K562 (cell line): ENCODE results near the gene RXRA. TPM values are rescaled to one million over a fixed set of nuclear protein-coding genes. Genes with fewer than 3 reads are reported as not detected.

Source experiments
- ATAC-seq: fragments of 200-7000 bp; cut with Tn5 transposase; 3 replicates; pipeline ENCODE4 v1.9.1; 2020; ENCODE audit warnings: moderate library complexity
- BruUV-seq: library from RNA; stranded (reverse); fragments of 400-500 nt; replicated peaks from 2 replicates; lab custom pipeline; 2021; lab: Mats Ljungman, UMichigan
- CTCF ChIA-PET: fragments of 300-600 bp; formaldehyde crosslinking; extraction: SDS; loops from one replicate; lab custom pipeline; 2021; ENCODE audit warnings: low intra/inter-chr PET ratio; lab: Yijun Ruan, JAX
- POLR2A ChIA-PET: fragments of 300-600, 350-650 bp; sonication (Branson Sonifier 250); formaldehyde crosslinking; extraction: SDS; loops from one replicate; lab custom pipeline; 2021; ENCODE audit warnings: antibody characterized with exemption, inconsistent platforms; lab: Yijun Ruan, JAX
- DNase-seq, 4 experiments: peaks; one replicate each; pipeline versions ENCODE4 v3.0.0 to v3.0.0-alpha.2; 2011 to 2018; ENCODE audit warnings: low spot score in 3 of 4, mixed read lengths in 3 of 4; ENCODE audit errors: extremely low read depth in 1 of 4
- FAIRE-seq: peaks from 2 replicates; lab custom pipeline; 2011; peaks lifted over from hg19 to GRCh38; lab: Jason Lieb, UNC
- H2AFZ ChIP-seq: 2 replicates; pipeline ENCODE4 v1.6.0; 2011; ENCODE audit warnings: low read depth, low read length, control low read depth, inconsistent platforms
- H3K27ac ChIP-seq: fragments of 200-600 bp; 3 replicates; pipeline ENCODE4 v1.8.0; 2011; ENCODE audit warnings: low read depth, mild to moderate bottlenecking, control low read depth, inconsistent platforms, low read length, moderate library complexity, mixed read lengths; ENCODE audit errors: extremely low read depth
- H3K27me3 ChIP-seq, 2 experiments: fragments of 300-600 bp in 1 of 2; 2 replicates in 1 of 2; 3 replicates in 1 of 2; pipeline versions ENCODE4 v1.6.0 to v1.8.0; 2011; ENCODE audit warnings: inconsistent platforms in 2 of 2, low read length in 2 of 2, mild to moderate bottlenecking in 1 of 2, mixed read lengths in 1 of 2, moderate library complexity in 1 of 2; ENCODE audit not compliant: control insufficient read depth in 2 of 2, insufficient read depth in 2 of 2
- H3K36me3 ChIP-seq: fragments of 300-600 bp; 3 replicates; pipeline ENCODE4 v1.8.0; 2011; ENCODE audit warnings: mild to moderate bottlenecking, low read length, inconsistent platforms; ENCODE audit not compliant: control insufficient read depth, insufficient read depth
- H3K4me1 ChIP-seq, 2 experiments: fragments of 200-600 bp in 1 of 2; replicated peaks in 1 of 2; 2 replicates in 1 of 2; 3 replicates in 1 of 2; pipeline versions ENCODE4 v1.5.1 to v1.8.0; 2011; ENCODE audit warnings: inconsistent platforms in 2 of 2, low read length in 2 of 2, mild to moderate bottlenecking in 1 of 2, mixed read lengths in 1 of 2, moderate library complexity in 1 of 2; ENCODE audit not compliant: control insufficient read depth in 2 of 2, insufficient read depth in 2 of 2
- H3K4me2 ChIP-seq: 2 replicates; pipeline ENCODE4 v1.6.1; 2011; ENCODE audit warnings: low read length, control low read depth, inconsistent platforms, mixed read lengths; ENCODE audit not compliant: insufficient read depth
- H3K4me3 ChIP-seq: fragments of 200-600 bp; sonication (generic), shearing (Covaris generic); 2 replicates; pipeline ENCODE4 v1.5.1; 2016; ENCODE audit warnings: control low read depth, inconsistent platforms
- H3K79me2 ChIP-seq: fragments of 200-600 bp; 3 replicates; pipeline ENCODE4 v1.8.0; 2011; ENCODE audit warnings: low read length, inconsistent platforms; ENCODE audit not compliant: control insufficient read depth, insufficient read depth
- H3K9ac ChIP-seq, 2 experiments: 2 replicates each; pipeline versions ENCODE4 v1.6.0 to v1.6.1; 2011; ENCODE audit warnings: low read depth in 2 of 2, low read length in 2 of 2, control low read depth in 1 of 2, inconsistent platforms in 1 of 2, mild to moderate bottlenecking in 1 of 2, mixed read lengths in 1 of 2; ENCODE audit not compliant: insufficient read depth in 1 of 2
- H3K9me1 ChIP-seq: one replicate; pipeline ENCODE4 v1.6.0; 2011; ENCODE audit warnings: inconsistent platforms, mild to moderate bottlenecking, low read length, moderate library complexity; ENCODE audit not compliant: control insufficient read depth, insufficient read depth
- H3K9me3 ChIP-seq: replicated peaks from 2 replicates; pipeline ENCODE4 v1.5.1; 2011; ENCODE audit warnings: low read depth, low read length, inconsistent platforms; ENCODE audit not compliant: control insufficient read depth, insufficient read depth
- H4K20me1 ChIP-seq: replicated peaks from 2 replicates; pipeline ENCODE4 v1.6.1; 2011; ENCODE audit warnings: low read length, inconsistent platforms, mixed read lengths; ENCODE audit not compliant: control insufficient read depth, insufficient read depth
- KDM2B ChIP-seq: fragments of 250-450 bp; sonication (Bioruptor Pico); IDR thresholded peaks from 2 replicates; pipeline ENCODE4 v1.8.0; 2021; ENCODE audit warnings: mild to moderate bottlenecking, moderate library complexity
- MBD1 ChIP-seq: fragments of 250-450 bp; sonication (Bioruptor Pico); IDR thresholded peaks from 2 replicates; pipeline ENCODE4 v1.8.0; 2022; ENCODE audit warnings: inconsistent platforms
- SMARCA5 ChIP-seq: fragments of 450-650 bp; IDR thresholded peaks from 2 replicates; pipeline ENCODE4 v1.6.1; 2016
- WGBS: fragments of 100-300 bp; shearing (Covaris generic); methylation state at CpG from one replicate; pipeline ENCODE4 v1.1.6; 2016; ENCODE audit warnings: low coverage, mixed read lengths; ENCODE audit not compliant: insufficient coverage; ENCODE audit errors: missing lambda C conversion rate; 5-methylcytosine and 5-hydroxymethylcytosine counted together
- in situ Hi-C: fragments of 300-500 bp; cut with MboI; formaldehyde crosslinking; loops from 4 replicates; pipeline ENCODE4 v1.15.0; 2018; ENCODE audit warnings: inconsistent platforms, mixed read lengths
- intact Hi-C: fragments of 100-400 bp; cut with micrococcal nuclease; formaldehyde crosslinking; loops from 2 replicates; pipeline ENCODE4 v1.14.2; 2022
- polyA plus RNA-seq, 8 experiments: library from polyadenylated mRNA; depleted of rRNA in 4 of 8; stranded (reverse) in 5 of 8; unstranded in 3 of 8; fragments of >200 nt; fragmentation: Nextera tagmentation in 2 of 8; fragmentation: Illumina TruSeq in 1 of 8; extraction: Ambion mirVana in 2 of 8; extraction: Trizol in 1 of 8; gene quantifications; 2 replicates each; pipeline versions ENCODE4 v1.2.1 to v1.2.3, GENCODE V29; 2011 to 2014; ENCODE audit warnings: inconsistent platforms in 1 of 8, missing spikeins in 1 of 8
- total RNA-seq, 7 experiments: library from RNA; depleted of rRNA in 6 of 7; stranded (reverse); fragments of >200 nt in 6 of 7; fragmentation: Illumina TruSeq in 2 of 7; extraction: Trizol in 2 of 7; gene quantifications; 2 replicates each; pipeline versions ENCODE4 v1.2.1 to v1.2.3, GENCODE V29; 2011 to 2021; ENCODE audit warnings: low replicate concordance in 1 of 7

The RXRA gene
- total and polyA plus RNA-seq, 9 of the 15 experiments (the other 6 are each of a cell fraction or from before 2014, with no cell fraction given): 0.35 to 23.6 (median 4.6) TPM

DNA sequence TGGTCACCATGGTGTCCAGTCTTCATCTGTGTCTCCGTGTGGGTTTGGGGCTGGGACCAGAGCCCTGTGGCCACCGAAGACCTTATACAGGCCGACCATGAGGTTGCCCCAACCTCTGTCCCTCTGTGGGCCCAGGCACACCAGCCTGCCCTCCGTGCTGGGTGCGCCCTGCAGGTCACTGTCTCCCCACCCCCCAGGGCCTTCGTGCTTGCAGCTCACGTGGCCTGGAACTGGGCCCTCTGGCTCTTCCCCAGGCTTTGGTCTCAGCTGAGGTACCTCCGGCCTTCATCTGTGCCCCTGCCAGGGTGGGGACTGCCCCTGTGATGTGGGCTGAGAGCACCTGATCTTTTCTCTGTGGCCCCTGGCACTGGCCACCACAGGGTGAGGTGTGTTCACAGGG lies 92.1 kb downstream of the RXRA start:
- no peak for ATAC-seq
- Histone ChIP-seq H3K27ac (no peak overlapping the region), H3K9me3 (no peaks in the 10 kb centered on the region), H3K36me3 (no peaks in the 10 kb centered on the region), H3K9ac (no peak overlapping the region), H3K4me3 (no peak overlapping the region), H3K9me1 (peaks cover 6% of the 10 kb centered on the region), H3K79me2 (no peaks in the 10 kb centered on the region), H4K20me1 (peaks cover 3% of the 10 kb centered on the region; the same call in 1 of the 2 replicates), H3K4me2 (no peak overlapping the region), H3K4me1 (peaks cover 0 to 48% of the 10 kb centered on the region in 2 experiments; a peak in 2 of 5 replicates), H3K27me3 (no peaks in the 10 kb centered on the region), H2AFZ (no peak overlapping the region)
- in situ Hi-C loops: no loop called here
- 86% methylated on average over 5 of the region's 8 CpGs for WGBS
- TF ChIP-seq SMARCA5 (no peak), MBD1 (no peak), KDM2B (CRISPR knock-in tag) (no peak)
- ChIA-PET CTCF (no interaction called here), POLR2A (no interaction called here)
- no peak for DNase-seq
- intact Hi-C loops: no loop called here
- no TSS peak for BruUV-seq
- FAIRE-seq: no peak
